Measurements from ENCODE around the gene NCAPD2. TPM values are rescaled to one million over a fixed set of nuclear protein-coding genes. Genes with fewer than 3 reads are reported as not detected.

The NCAPD2 gene
- polyA plus RNA-seq, 1 of the 3 experiments (the other 2 are of a cell fraction), result 46.9 TPM

- TF ChIP-seq, protein P1, sequence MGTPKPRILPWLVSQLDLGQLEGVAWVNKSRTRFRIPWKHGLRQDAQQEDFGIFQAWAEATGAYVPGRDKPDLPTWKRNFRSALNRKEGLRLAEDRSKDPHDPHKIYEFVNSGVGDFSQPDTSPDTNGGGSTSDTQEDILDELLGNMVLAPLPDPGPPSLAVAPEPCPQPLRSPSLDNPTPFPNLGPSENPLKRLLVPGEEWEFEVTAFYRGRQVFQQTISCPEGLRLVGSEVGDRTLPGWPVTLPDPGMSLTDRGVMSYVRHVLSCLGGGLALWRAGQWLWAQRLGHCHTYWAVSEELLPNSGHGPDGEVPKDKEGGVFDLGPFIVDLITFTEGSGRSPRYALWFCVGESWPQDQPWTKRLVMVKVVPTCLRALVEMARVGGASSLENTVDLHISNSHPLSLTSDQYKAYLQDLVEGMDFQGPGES (IDR thresholded peaks at IDR 0.05; ENCODE audit: low read depth, low read length), result 0 out of 2 replicates have a peak, but pooled peaks have one; percentile 17
- TF ChIP-seq, protein P2, sequence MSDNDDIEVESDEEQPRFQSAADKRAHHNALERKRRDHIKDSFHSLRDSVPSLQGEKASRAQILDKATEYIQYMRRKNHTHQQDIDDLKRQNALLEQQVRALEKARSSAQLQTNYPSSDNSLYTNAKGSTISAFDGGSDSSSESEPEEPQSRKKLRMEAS (IDR thresholded peaks at IDR 0.05; ENCODE audit: low read depth), result peak; percentile 78
- no peak for TF ChIP-seq RFX5 (IDR thresholded peaks at IDR 0.05; ENCODE audit: low read length)
Observed at GRCh38 chr12:6470375-6471163, 23.3 kb upstream of the NCAPD2 start, which contains the start of gene VAMP1 (continued).

GRCh38 chr12:6471989-6472360 lies 21.9 kb upstream of the NCAPD2 start:
- Histone ChIP-seq H3K27me3 (ENCODE audit: insufficient read depth) (no peaks in the 10 kb centered on the region), H3K9me3 (no peaks in the 10 kb centered on the region), H3K9ac (no peak overlapping the region), H3K4me2 (no peak overlapping the region), H3K79me2 (ENCODE audit: insufficient read depth) (peaks cover 32% of the 10 kb centered on the region), H3K27ac (ENCODE audit: low read depth in 2 of 2, low read length in 1 of 2) (no peak overlapping the region), H2AFZ (ENCODE audit: low read depth) (no peak overlapping the region), H3F3A (replicated peaks; ENCODE audit: insufficient read depth) (peaks cover 11% of the 10 kb centered on the region), H3K9me2 (no peaks in the 10 kb centered on the region), H3K36me3 (replicated peaks in 1 of 2; ENCODE audit: control insufficient read depth in 1 of 2, insufficient read depth in 2 of 2, low read length in 1 of 2) (peaks cover 0 to 2% of the 10 kb centered on the region in 2 experiments), H3K4me3 (ENCODE audit: low read depth in 2 of 2, low read length in 1 of 2) (no peak overlapping the region), H4K20me1 (ENCODE audit: insufficient read depth) (no peaks in the 10 kb centered on the region), H3K4me1 (ENCODE audit: control insufficient read depth in 1 of 2, insufficient read depth in 2 of 2, low read depth in 1 of 2, low read length in 1 of 2) (peaks cover 4 to 13% of the 10 kb centered on the region in 2 experiments; a peak in 2 of 4 replicates)
- ChIA-PET POLR2A (interaction anchor here (2.2 to 2.9 kb wide), 2 partner anchors 21 to 64 kb away, joined by 16 to 23 read pairs; partner anchors contain the start of gene MRPL51), CTCF (interaction anchor here (3.2 kb wide), 1 partner anchor 67 kb away, joined by 15 read pairs; no protein-coding TSS in a partner anchor)
- 65% methylated on average over 1 of the region's 1 CpG for WGBS (ENCODE audit: low lambda C conversion rate)
- no peak for DNase-seq
- TF ChIP-seq ZBTB33 (IDR thresholded peaks at IDR 0.05; ENCODE audit: borderline replicate concordance, low read depth), result no peak
- no peak for TF ChIP-seq NFIC (IDR thresholded peaks at IDR 0.05; ENCODE audit: borderline replicate concordance)
- no peak for TF ChIP-seq TAF1 (IDR thresholded peaks at IDR 0.05; ENCODE audit: borderline replicate concordance, low read depth, low read length)
- TF ChIP-seq PBX3 (IDR thresholded peaks at IDR 0.05), result no peak
- no peak for TF ChIP-seq EP300 (IDR thresholded peaks at IDR 0.05; ENCODE audit: borderline replicate concordance in 1 of 2, low read depth in 1 of 2, low read length in 1 of 2)
- TF ChIP-seq, protein P2 (IDR thresholded peaks at IDR 0.05; ENCODE audit: low read depth), result no peak
- no peak for TF ChIP-seq FOSL2 (IDR thresholded peaks at IDR 0.05; ENCODE audit: borderline replicate concordance, low read depth)
- TF ChIP-seq NRF1 (IDR thresholded peaks at IDR 0.05; ENCODE audit: low read depth, low read length), result no peak
- no peak for TF ChIP-seq SIN3A (IDR thresholded peaks at IDR 0.05; ENCODE audit: borderline replicate concordance, low read depth, low read length)
- TF ChIP-seq JUND (IDR thresholded peaks at IDR 0.05), result no peak
- TF ChIP-seq, protein P3, sequence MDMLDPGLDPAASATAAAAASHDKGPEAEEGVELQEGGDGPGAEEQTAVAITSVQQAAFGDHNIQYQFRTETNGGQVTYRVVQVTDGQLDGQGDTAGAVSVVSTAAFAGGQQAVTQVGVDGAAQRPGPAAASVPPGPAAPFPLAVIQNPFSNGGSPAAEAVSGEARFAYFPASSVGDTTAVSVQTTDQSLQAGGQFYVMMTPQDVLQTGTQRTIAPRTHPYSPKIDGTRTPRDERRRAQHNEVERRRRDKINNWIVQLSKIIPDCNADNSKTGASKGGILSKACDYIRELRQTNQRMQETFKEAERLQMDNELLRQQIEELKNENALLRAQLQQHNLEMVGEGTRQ (IDR thresholded peaks at IDR 0.05; ENCODE audit: borderline replicate concordance, low read depth, low read length), result no peak
- no peak for TF ChIP-seq RXRA (IDR thresholded peaks at IDR 0.05; ENCODE audit: borderline replicate concordance, low read depth)
- TF ChIP-seq POLR2AphosphoS5 (IDR thresholded peaks at IDR 0.05; ENCODE audit: low read depth, low read length), result no peak
- no peak for TF ChIP-seq CTCF (IDR thresholded peaks at IDR 0.05)
- no peak for TF ChIP-seq GABPA (IDR thresholded peaks at IDR 0.05; ENCODE audit: low read depth)
- TF ChIP-seq MXI1 (IDR thresholded peaks at IDR 0.05; ENCODE audit: low read depth, low read length), result no peak
- no peak for TF ChIP-seq USF1 (IDR thresholded peaks at IDR 0.05; ENCODE audit: borderline replicate concordance, low read depth)
